ENCODE results near the gene SLC12A6.

SLC12A6 gene

DNA sequence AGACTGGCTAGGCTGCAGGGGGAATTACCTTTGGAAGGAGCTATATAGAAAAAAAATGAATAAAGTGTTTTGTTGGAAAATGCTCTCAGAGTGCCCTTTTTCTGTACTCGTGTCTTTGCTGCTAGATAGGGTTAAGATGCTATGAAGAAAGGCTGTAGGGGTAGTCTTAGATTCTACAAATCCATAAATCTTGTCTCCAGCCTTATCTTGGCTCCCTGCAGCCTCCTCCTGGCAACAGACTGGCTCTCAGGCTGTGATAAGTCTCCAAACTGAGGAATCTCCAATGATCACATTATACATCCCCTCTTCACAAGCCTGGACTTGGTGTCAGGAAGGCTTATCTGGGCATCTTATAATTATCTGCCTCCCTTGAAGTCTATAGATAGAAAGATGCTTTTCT is 20.1 kb upstream of the SLC12A6 start:
- H2BK120ac ChIP-seq (ENCODE audit: insufficient read depth, low read length, poor library complexity) = no peak overlapping the region
- peaks cover 26 to 46% of the 10 kb centered on the region in 2 experiments for H3K36me3 ChIP-seq (ENCODE audit: control insufficient read depth in 1 of 2, insufficient read depth in 2 of 2, low read length in 2 of 2)
- H3K27ac ChIP-seq (ENCODE audit: low read depth, low read length) = no peak overlapping the region
- no peaks in the 10 kb centered on the region for H3K27me3 ChIP-seq (ENCODE audit: insufficient read depth, low read length)
- no peak overlapping the region for H2AFZ ChIP-seq (ENCODE audit: insufficient read depth, low read length, poor library complexity)
- H3K79me2 ChIP-seq (ENCODE audit: control insufficient read depth, insufficient read depth, low read length, poor library complexity) = no peaks in the 10 kb centered on the region
- no peak overlapping the region for H3K18ac ChIP-seq (ENCODE audit: low read length)
- no peaks in the 10 kb centered on the region for H3K9me3 ChIP-seq (ENCODE audit: insufficient read depth, low read depth, low read length)
- peaks cover 11% of the 10 kb centered on the region in 2 experiments for H3K4me1 ChIP-seq (ENCODE audit: control insufficient read depth in 1 of 2, insufficient read depth in 2 of 2, low read length in 2 of 2)
- no peak for DNase-seq
- WGBS (ENCODE audit: extremely low coverage, insufficient coverage, insufficient read length) = no CpG with 5 or more reads among the region's 1 CpG
- no peak overlapping the region for H3K14ac ChIP-seq (ENCODE audit: low read length)
- H4K12ac ChIP-seq (ENCODE audit: low read depth, low read length) = no peak overlapping the region
- no peak overlapping the region for H2BK5ac ChIP-seq (ENCODE audit: low read depth, low read length, poor library complexity)
- no peak overlapping the region for H3K23ac ChIP-seq (ENCODE audit: low read length)
- H2BK12ac ChIP-seq (ENCODE audit: low read length) = no peak overlapping the region
- no peak overlapping the region for H2AK5ac ChIP-seq (ENCODE audit: low read length)
- H4K91ac ChIP-seq (ENCODE audit: low read depth, low read length) = no peak overlapping the region
- H3K79me1 ChIP-seq (ENCODE audit: low read length) = peaks cover 3% of the 10 kb centered on the region
- H3K4me2 ChIP-seq (ENCODE audit: low read length) = no peak overlapping the region
- no peak overlapping the region for H4K8ac ChIP-seq (ENCODE audit: low read depth, low read length)
- no peak overlapping the region for H3K9ac ChIP-seq (ENCODE audit: low read length)
- H3K4me3 ChIP-seq (ENCODE audit: low read depth, low read length) = no peak overlapping the region
- no peak overlapping the region for H3K4ac ChIP-seq (ENCODE audit: low read depth, low read length)

DNA sequence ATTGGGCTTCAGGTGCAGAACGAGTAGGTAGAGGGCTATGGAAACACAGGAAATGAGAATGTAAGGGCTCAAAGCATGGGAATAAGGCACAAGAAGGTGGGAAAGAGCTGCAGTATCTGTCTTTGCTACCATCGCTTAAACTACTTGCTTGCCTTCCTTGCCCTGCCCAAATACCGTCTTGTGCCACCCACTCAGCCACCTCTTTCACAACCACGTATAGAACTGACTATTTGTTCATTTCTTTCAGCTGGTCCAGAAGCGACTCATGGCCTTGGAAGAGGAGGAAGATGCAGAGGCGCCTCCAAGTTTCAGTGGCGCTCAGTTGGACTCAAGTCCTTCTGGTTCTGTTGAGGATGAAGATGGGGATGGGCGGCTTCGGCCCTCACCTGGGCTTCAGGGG is 17.7 kb upstream of the SLC12A6 start:
- no peak overlapping the region for H3K4me3 ChIP-seq (ENCODE audit: low read depth, low read length)
- H3K4me2 ChIP-seq (ENCODE audit: low read length) = no peak overlapping the region
- H3K36me3 ChIP-seq (ENCODE audit: control insufficient read depth in 1 of 2, insufficient read depth in 2 of 2, low read length in 2 of 2) = peaks cover 18 to 35% of the 10 kb centered on the region in 2 experiments
- no peak overlapping the region for H3K18ac ChIP-seq (ENCODE audit: low read length)
- H3K79me1 ChIP-seq (ENCODE audit: low read length) = peaks cover 3% of the 10 kb centered on the region
- no peak overlapping the region for H4K8ac ChIP-seq (ENCODE audit: low read depth, low read length)
- H2BK5ac ChIP-seq (ENCODE audit: low read depth, low read length, poor library complexity) = no peak overlapping the region
- H3K4me1 ChIP-seq (ENCODE audit: control insufficient read depth in 1 of 2, insufficient read depth in 2 of 2, low read length in 2 of 2) = peaks cover 5 to 7% of the 10 kb centered on the region in 2 experiments
- H3K4ac ChIP-seq (ENCODE audit: low read depth, low read length) = no peak overlapping the region
- no peak overlapping the region for H3K14ac ChIP-seq (ENCODE audit: low read length)
- no peak overlapping the region for H3K27ac ChIP-seq (ENCODE audit: low read depth, low read length)
- no peak overlapping the region for H4K91ac ChIP-seq (ENCODE audit: low read depth, low read length)
- no peak overlapping the region for H3K23ac ChIP-seq (ENCODE audit: low read length)
- no peak for DNase-seq
- H3K9me3 ChIP-seq (ENCODE audit: insufficient read depth, low read depth, low read length) = no peaks in the 10 kb centered on the region
- no peak overlapping the region for H2BK12ac ChIP-seq (ENCODE audit: low read length)
- no peak overlapping the region for H2BK120ac ChIP-seq (ENCODE audit: insufficient read depth, low read length, poor library complexity)
- no peaks in the 10 kb centered on the region for H3K79me2 ChIP-seq (ENCODE audit: control insufficient read depth, insufficient read depth, low read length, poor library complexity)
- H4K12ac ChIP-seq (ENCODE audit: low read depth, low read length) = no peak overlapping the region
- H3K9ac ChIP-seq (ENCODE audit: low read length) = no peak overlapping the region
- H2AFZ ChIP-seq (ENCODE audit: insufficient read depth, low read length, poor library complexity) = no peak overlapping the region
- H3K27me3 ChIP-seq (ENCODE audit: insufficient read depth, low read length) = no peaks in the 10 kb centered on the region
- no peak overlapping the region for H2AK5ac ChIP-seq (ENCODE audit: low read length)
- no CpG with 5 or more reads among the region's 9 CpGs for WGBS (ENCODE audit: extremely low coverage, insufficient coverage, insufficient read length)

DNA sequence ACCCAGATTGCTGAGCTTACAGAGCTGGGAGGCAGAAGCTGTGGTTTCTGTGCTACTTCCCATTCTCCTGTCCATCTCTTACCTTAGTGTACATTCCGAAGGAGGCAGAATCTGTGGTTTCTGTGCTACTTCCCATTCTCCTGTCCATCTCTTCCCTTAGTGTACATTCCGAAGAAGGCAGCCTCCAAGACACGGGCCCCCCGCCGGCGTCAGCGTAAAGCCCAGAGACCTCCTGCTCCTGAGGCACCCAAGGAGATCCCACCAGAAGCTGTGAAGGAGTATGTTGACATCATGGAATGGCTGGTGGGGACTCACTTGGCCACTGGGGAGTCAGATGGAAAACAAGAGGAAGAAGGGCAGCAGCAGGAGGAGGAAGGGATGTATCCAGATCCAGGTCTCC is 16.7 kb upstream of the SLC12A6 start:
- no peak overlapping the region for H3K18ac ChIP-seq (ENCODE audit: low read length)
- no peaks in the 10 kb centered on the region for H3K9me3 ChIP-seq (ENCODE audit: insufficient read depth, low read depth, low read length)
- peaks cover 11 to 28% of the 10 kb centered on the region in 2 experiments for H3K36me3 ChIP-seq (ENCODE audit: control insufficient read depth in 1 of 2, insufficient read depth in 2 of 2, low read length in 2 of 2)
- H3K23ac ChIP-seq (ENCODE audit: low read length) = no peak overlapping the region
- no peak overlapping the region for H3K14ac ChIP-seq (ENCODE audit: low read length)
- no peak overlapping the region for H3K4ac ChIP-seq (ENCODE audit: low read depth, low read length)
- no peak overlapping the region for H2BK12ac ChIP-seq (ENCODE audit: low read length)
- no peak overlapping the region for H4K91ac ChIP-seq (ENCODE audit: low read depth, low read length)
- no peak overlapping the region for H2BK5ac ChIP-seq (ENCODE audit: low read depth, low read length, poor library complexity)
- H2AFZ ChIP-seq (ENCODE audit: insufficient read depth, low read length, poor library complexity) = no peak overlapping the region
- H3K27ac ChIP-seq (ENCODE audit: low read depth, low read length) = no peak overlapping the region
- H3K4me1 ChIP-seq (ENCODE audit: control insufficient read depth in 1 of 2, insufficient read depth in 2 of 2, low read length in 2 of 2) = no peaks in the 10 kb centered on the region
- H3K79me2 ChIP-seq (ENCODE audit: control insufficient read depth, insufficient read depth, low read length, poor library complexity) = no peaks in the 10 kb centered on the region
- DNase-seq = no peak
- WGBS (ENCODE audit: extremely low coverage, insufficient coverage, insufficient read length) = no CpG with 5 or more reads among the region's 7 CpGs
- H4K8ac ChIP-seq (ENCODE audit: low read depth, low read length) = no peak overlapping the region
- H3K9ac ChIP-seq (ENCODE audit: low read length) = no peak overlapping the region
- no peak overlapping the region for H2BK120ac ChIP-seq (ENCODE audit: insufficient read depth, low read length, poor library complexity)
- H3K79me1 ChIP-seq (ENCODE audit: low read length) = no peaks in the 10 kb centered on the region
- no peak overlapping the region for H3K4me2 ChIP-seq (ENCODE audit: low read length)
- no peaks in the 10 kb centered on the region for H3K27me3 ChIP-seq (ENCODE audit: insufficient read depth, low read length)
- no peak overlapping the region for H3K4me3 ChIP-seq (ENCODE audit: low read depth, low read length)
- H2AK5ac ChIP-seq (ENCODE audit: low read length) = no peak overlapping the region
- H4K12ac ChIP-seq (ENCODE audit: low read depth, low read length) = no peak overlapping the region

DNA sequence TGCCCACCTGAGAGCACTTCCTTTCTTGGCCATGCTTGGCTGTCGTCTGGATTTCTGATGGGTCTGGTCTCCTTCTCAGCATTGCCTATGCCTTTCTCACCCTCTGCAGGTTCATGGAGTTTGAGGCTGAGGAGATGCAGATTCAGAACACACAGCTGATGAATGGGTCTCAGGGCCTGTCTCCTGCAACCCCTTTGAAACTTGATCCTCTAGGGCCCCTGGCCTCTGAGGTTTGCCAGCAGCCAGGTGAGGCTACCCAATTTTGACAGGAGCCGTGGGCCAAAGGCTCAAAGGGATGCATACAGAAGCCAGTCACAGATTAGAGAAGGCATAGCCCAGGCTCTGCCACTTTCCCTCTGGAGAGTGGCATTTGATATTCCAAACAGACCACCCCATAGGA is 16.0 kb upstream of the SLC12A6 start:
- H4K12ac ChIP-seq (ENCODE audit: low read depth, low read length) = no peak overlapping the region
- no peak overlapping the region for H3K4me2 ChIP-seq (ENCODE audit: low read length)
- H2BK12ac ChIP-seq (ENCODE audit: low read length) = no peak overlapping the region
- no peaks in the 10 kb centered on the region for H3K4me1 ChIP-seq (ENCODE audit: control insufficient read depth in 1 of 2, insufficient read depth in 2 of 2, low read length in 2 of 2)
- no peak overlapping the region for H3K4me3 ChIP-seq (ENCODE audit: low read depth, low read length)
- H4K91ac ChIP-seq (ENCODE audit: low read depth, low read length) = no peak overlapping the region
- H4K8ac ChIP-seq (ENCODE audit: low read depth, low read length) = no peak overlapping the region
- H3K27ac ChIP-seq (ENCODE audit: low read depth, low read length) = no peak overlapping the region
- no peak for DNase-seq
- H3K14ac ChIP-seq (ENCODE audit: low read length) = no peak overlapping the region
- no peak overlapping the region for H3K9ac ChIP-seq (ENCODE audit: low read length)
- no peak overlapping the region for H2BK5ac ChIP-seq (ENCODE audit: low read depth, low read length, poor library complexity)
- H2AFZ ChIP-seq (ENCODE audit: insufficient read depth, low read length, poor library complexity) = no peak overlapping the region
- no peak overlapping the region for H3K23ac ChIP-seq (ENCODE audit: low read length)
- H3K27me3 ChIP-seq (ENCODE audit: insufficient read depth, low read length) = no peaks in the 10 kb centered on the region
- no CpG with 5 or more reads among the region's 2 CpGs for WGBS (ENCODE audit: extremely low coverage, insufficient coverage, insufficient read length)
- H3K9me3 ChIP-seq (ENCODE audit: insufficient read depth, low read depth, low read length) = no peaks in the 10 kb centered on the region
- H3K4ac ChIP-seq (ENCODE audit: low read depth, low read length) = no peak overlapping the region
- no peak overlapping the region for H2AK5ac ChIP-seq (ENCODE audit: low read length)
- peaks cover 7 to 24% of the 10 kb centered on the region in 2 experiments for H3K36me3 ChIP-seq (ENCODE audit: control insufficient read depth in 1 of 2, insufficient read depth in 2 of 2, low read length in 2 of 2)
- no peak overlapping the region for H2BK120ac ChIP-seq (ENCODE audit: insufficient read depth, low read length, poor library complexity)
- H3K79me2 ChIP-seq (ENCODE audit: control insufficient read depth, insufficient read depth, low read length, poor library complexity) = no peaks in the 10 kb centered on the region
- H3K18ac ChIP-seq (ENCODE audit: low read length) = no peak overlapping the region
- H3K79me1 ChIP-seq (ENCODE audit: low read length) = no peaks in the 10 kb centered on the region
